Neural cell (in vitro differentiated cells): ENCODE data around the gene KCNK2. TPM values are rescaled to one million over a fixed set of nuclear protein-coding genes. Genes with fewer than 3 reads are reported as not detected.
"Not testable (repeated sequence)": the region's sequence is repeated elsewhere in the genome, so short reads cannot be mapped to it uniquely, and the experiment has no call there.

Experiments used
- H2AFZ ChIP-seq: fragments of 200-600, 300-800 bp; sonication (generic), shearing (Covaris generic); 2 replicates; pipeline ENCODE4 v1.6.0; 2014; ENCODE audit warnings: low read depth, mild to moderate bottlenecking, antibody characterized with exemption, low read length, moderate library complexity
- H3F3A ChIP-seq: fragments of 200-600 bp; shearing (Covaris generic); 2 replicates; pipeline ENCODE4 v1.6.1; 2016; ENCODE audit warnings: mild to moderate bottlenecking, moderate library complexity, mixed read lengths, antibody characterized with exemption, low read length; ENCODE audit not compliant: insufficient read depth, poor library complexity, severe bottlenecking
- H3K27ac ChIP-seq: fragments of 200-600, 300-800 bp; sonication (generic), shearing (Covaris generic); 2 replicates; pipeline ENCODE4 v1.5.1; 2014; ENCODE audit warnings: mild to moderate bottlenecking, low read length, moderate library complexity
- H3K27me3 ChIP-seq: fragments of 300-800, 200-600 bp; sonication (generic), shearing (Covaris generic); 2 replicates; pipeline ENCODE4 v1.6.0; 2014; ENCODE audit warnings: mild to moderate bottlenecking, low read depth, low read length, moderate library complexity; ENCODE audit not compliant: insufficient read depth
- H3K36me3 ChIP-seq: fragments of 300-800, 200-600 bp; sonication (generic), shearing (Covaris generic); 2 replicates; pipeline ENCODE4 v1.5.1; 2014; ENCODE audit warnings: mild to moderate bottlenecking, antibody characterized with exemption, low read length, moderate library complexity; ENCODE audit not compliant: insufficient read depth
- H3K4me2 ChIP-seq: fragments of 300-800, 200-600 bp; sonication (generic), shearing (Covaris generic); 2 replicates; pipeline ENCODE4 v1.6.0; 2014; ENCODE audit warnings: mild to moderate bottlenecking, low read length
- H3K4me3 ChIP-seq: fragments of 300-800, 200-600 bp; sonication (generic), shearing (Covaris generic); 2 replicates; pipeline ENCODE4 v1.5.1; 2014; ENCODE audit warnings: mild to moderate bottlenecking, low read length, moderate library complexity
- H3K79me2 ChIP-seq: fragments of 200-600 bp; shearing (Covaris generic); replicated peaks from 2 replicates; pipeline ENCODE4 v1.6.0; 2014; ENCODE audit warnings: mild to moderate bottlenecking, low read length, moderate library complexity; ENCODE audit not compliant: insufficient read depth
- H3K9ac ChIP-seq: fragments of 300-800, 200-600 bp; sonication (generic), shearing (Covaris generic); 2 replicates; pipeline ENCODE4 v1.6.1; 2016; ENCODE audit warnings: mild to moderate bottlenecking, low read length, mixed read lengths
- H3K9me2 ChIP-seq: fragments of 200-600 bp; shearing (Covaris generic); 2 replicates; pipeline ENCODE4 v1.6.1; 2016; ENCODE audit warnings: mild to moderate bottlenecking, low read length, mixed read lengths; ENCODE audit not compliant: insufficient read depth
- H3K9me3 ChIP-seq: fragments of 200-600, 300-800 bp; sonication (generic), shearing (Covaris generic); 2 replicates; pipeline ENCODE4 v1.6.1; 2016; ENCODE audit warnings: mild to moderate bottlenecking, mixed run types, low read length, moderate library complexity, mixed read lengths
- H4K20me1 ChIP-seq: fragments of 200-600 bp; shearing (Covaris generic); 2 replicates; pipeline ENCODE4 v1.6.1; 2016; ENCODE audit warnings: mild to moderate bottlenecking, mixed run types; ENCODE audit not compliant: insufficient read depth
- CTCF ChIP-seq: fragments of 450-650 bp; IDR thresholded peaks from 2 replicates; pipeline ENCODE4 v1.5.1; 2014; ENCODE audit warnings: antibody characterized with exemption, mild to moderate bottlenecking, moderate library complexity; ENCODE audit not compliant: poor library complexity, severe bottlenecking
- EZH2 ChIP-seq: fragments of 200-600, 300-800 bp; shearing (Covaris generic), sonication (generic); IDR thresholded peaks from 2 replicates; pipeline ENCODE4 v1.6.1; 2014; ENCODE audit warnings: antibody characterized with exemption, low read length, borderline replicate concordance, mild to moderate bottlenecking; ENCODE audit not compliant: insufficient read depth, poor library complexity, severe bottlenecking
- POLR2AphosphoS5 ChIP-seq: IDR thresholded peaks from 2 replicates; pipeline ENCODE4 v1.6.1; 2012
- RAD21 ChIP-seq: fragments of 450-650 bp; conservative IDR thresholded peaks from 2 replicates; pipeline ENCODE4 v1.6.1; 2014; ENCODE audit warnings: antibody characterized with exemption, mild to moderate bottlenecking, moderate library complexity
- REST ChIP-seq: IDR thresholded peaks from 2 replicates; pipeline ENCODE4 v1.6.1; 2012; ENCODE audit warnings: borderline replicate concordance
- TAF1 ChIP-seq: IDR thresholded peaks from 2 replicates; pipeline ENCODE4 v1.6.1; 2012; ENCODE audit warnings: low read depth
- polyA plus RNA-seq: library from polyadenylated mRNA; depleted of rRNA; stranded (reverse); fragments of >200 nt; gene quantifications from 2 replicates; pipeline ENCODE4 v1.2.3, GENCODE V29; 2014

The KCNK2 gene
- polyA plus RNA-seq, 1 donor from 2014 or later: 6.8 TPM

GRCh38 chr1:215163144-215163543, 80.6 kb downstream of the KCNK2 start:
- not testable (repeated sequence) for H3K4me2 ChIP-seq, H2AFZ ChIP-seq, H3K9ac ChIP-seq, H3K27ac ChIP-seq, H3K4me3 ChIP-seq, H3K9me3 ChIP-seq, H3K36me3 ChIP-seq, H3F3A ChIP-seq, H3K9me2 ChIP-seq, H3K79me2 ChIP-seq, H3K27me3 ChIP-seq, H4K20me1 ChIP-seq

GRCh38 chr1:215166886-215167285, 84.3 kb downstream of the KCNK2 start:
- H3K27me3 ChIP-seq: no peaks in the 10 kb centered on the region
- no peak overlapping the region for H3K4me3 ChIP-seq
- no peaks in the 10 kb centered on the region for H3K79me2 ChIP-seq
- H3K9ac ChIP-seq: no peak overlapping the region
- H2AFZ ChIP-seq: no peak overlapping the region
- no peaks in the 10 kb centered on the region for H3K9me3 ChIP-seq
- no peaks in the 10 kb centered on the region for H3K36me3 ChIP-seq
- no peak for TF ChIP-seq RAD21
- no peak for TF ChIP-seq REST
- TF ChIP-seq EZH2: no peak
- TF ChIP-seq CTCF: no peak
- no peak for TF ChIP-seq TAF1
- TF ChIP-seq POLR2AphosphoS5: no peak
- no peaks in the 10 kb centered on the region for H3F3A ChIP-seq
- H3K9me2 ChIP-seq: no peaks in the 10 kb centered on the region
- no peak overlapping the region for H3K4me2 ChIP-seq
- no peak overlapping the region for H3K27ac ChIP-seq
- no peaks in the 10 kb centered on the region for H4K20me1 ChIP-seq

- no peak for TF ChIP-seq POLR2AphosphoS5
- TF ChIP-seq CTCF: no peak
- no peak for TF ChIP-seq RAD21
- no peak for TF ChIP-seq TAF1
- Histone ChIP-seq H3K4me2 (no peak overlapping the region), H3K9ac (no peak overlapping the region), H3K9me3 (peaks cover 13% of the 10 kb centered on the region), H2AFZ (no peak overlapping the region), H4K20me1 (no peaks in the 10 kb centered on the region), H3K36me3 (no peaks in the 10 kb centered on the region), H3F3A (no peaks in the 10 kb centered on the region), H3K4me3 (no peak overlapping the region), H3K27me3 (no peaks in the 10 kb centered on the region), H3K27ac (no peak overlapping the region), H3K9me2 (no peaks in the 10 kb centered on the region), H3K79me2 (no peaks in the 10 kb centered on the region)
Measured at GRCh38 chr1:215181518-215181917, 99.0 kb downstream of the KCNK2 start.
